DOHH2 (cell line): ENCODE data around the gene PLA1A.

ENCODE experiments used
- H3F3A ChIP-seq: fragments of 200-600 bp; sonication (generic), shearing (Covaris generic); 2 replicates; pipeline ENCODE4 v1.6.0; 2016; ENCODE audit warnings: antibody characterized with exemption, mild to moderate bottlenecking; ENCODE audit not compliant: control insufficient read depth, insufficient read depth
- H3K27ac ChIP-seq: fragments of 200-600 bp; sonication (generic); 2 replicates; pipeline ENCODE4 v1.5.1; 2014; ENCODE audit warnings: low read depth, mild to moderate bottlenecking, low read length, moderate library complexity
- H3K27me3 ChIP-seq: fragments of 200-600 bp; sonication (generic); 2 replicates; pipeline ENCODE4 v1.6.1; 2014; ENCODE audit warnings: mild to moderate bottlenecking, low read length, mixed read lengths; ENCODE audit not compliant: control insufficient read depth
- H3K36me3 ChIP-seq: fragments of 200-600 bp; sonication (generic); 2 replicates; pipeline ENCODE4 v1.6.1; 2014; ENCODE audit warnings: mild to moderate bottlenecking, low read length, moderate library complexity, mixed read lengths; ENCODE audit not compliant: control insufficient read depth
- H3K4me1 ChIP-seq: fragments of 200-600 bp; sonication (generic); 2 replicates; pipeline ENCODE4 v1.6.1; 2014; ENCODE audit warnings: mild to moderate bottlenecking, low read length, mixed read lengths; ENCODE audit not compliant: control insufficient read depth
- H3K4me2 ChIP-seq: fragments of 200-600 bp; sonication (generic); 2 replicates; pipeline ENCODE4 v1.6.0; 2014; ENCODE audit warnings: mild to moderate bottlenecking, low read length, moderate library complexity
- H3K4me3 ChIP-seq: fragments of 200-600 bp; sonication (generic); 2 replicates; pipeline ENCODE4 v1.5.1; 2014; ENCODE audit warnings: mild to moderate bottlenecking, low read length, mixed read lengths
- H3K79me2 ChIP-seq: fragments of 200-600 bp; sonication (generic); 2 replicates; pipeline ENCODE4 v1.6.1; 2014; ENCODE audit warnings: mild to moderate bottlenecking, low read length, mixed read lengths; ENCODE audit not compliant: control insufficient read depth
- H3K9me2 ChIP-seq: fragments of 200-600 bp; sonication (generic); replicated peaks from 2 replicates; pipeline ENCODE4 v1.6.1; 2014; ENCODE audit warnings: mild to moderate bottlenecking, low read length, mixed read lengths; ENCODE audit not compliant: control insufficient read depth
- H3K9me3 ChIP-seq: fragments of 200-600 bp; sonication (generic); 2 replicates; pipeline ENCODE4 v1.6.1; 2014; ENCODE audit warnings: antibody characterized with exemption, low read length, mixed read lengths; ENCODE audit not compliant: control insufficient read depth, insufficient read depth
- H4K20me1 ChIP-seq: fragments of 200-600 bp; sonication (generic); 2 replicates; pipeline ENCODE4 v1.6.0; 2014; ENCODE audit warnings: low read depth, mild to moderate bottlenecking, antibody characterized with exemption, low read length, moderate library complexity; ENCODE audit not compliant: control insufficient read depth, insufficient read depth
- EZH2phosphoT487 ChIP-seq: fragments of 200-600 bp; sonication (generic); IDR thresholded peaks from 2 replicates; pipeline ENCODE4 v1.6.1; 2017; ENCODE audit warnings: borderline replicate concordance, mild to moderate bottlenecking, antibody characterized with exemption, low read length, moderate library complexity, mixed read lengths
- TF ChIP-seq, protein P1 (sequence below): fragments of 200-600 bp; sonication (generic); IDR thresholded peaks from one replicate; pipeline ENCODE4 v1.5.1; 2014; ENCODE audit warnings: antibody characterized with exemption, mild to moderate bottlenecking, low read depth, low read length; ENCODE audit not compliant: poor library complexity, severe bottlenecking

The PLA1A gene

DNA sequence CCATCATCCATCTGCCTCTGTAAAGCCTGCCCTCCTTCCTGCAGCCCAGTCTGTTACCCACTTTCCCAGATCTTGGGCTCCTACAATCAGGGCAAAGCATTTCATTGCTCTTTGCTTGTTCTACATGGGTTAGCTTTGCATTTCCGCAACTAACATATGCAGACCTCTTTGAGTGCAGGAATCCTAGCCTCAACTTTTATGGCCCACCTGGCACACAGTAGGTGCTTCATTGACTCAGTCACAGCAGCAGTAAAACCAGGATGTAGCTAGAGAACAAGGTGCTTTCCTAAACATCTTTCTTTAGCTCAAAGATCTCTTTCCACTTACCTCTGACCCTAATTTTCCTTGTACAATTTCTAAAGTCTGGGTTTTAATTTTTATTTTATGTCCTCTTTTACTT, 41.8 kb upstream of the PLA1A start:
- H3K27me3 ChIP-seq = no peaks in the 10 kb centered on the region
- H3K9me2 ChIP-seq = no peaks in the 10 kb centered on the region
- no peak overlapping the region for H3K27ac ChIP-seq
- H3K4me3 ChIP-seq = peak overlapping the region; percentile 21
- peak overlapping the region; percentile 76 for H3K4me2 ChIP-seq
- H3F3A ChIP-seq = no peaks in the 10 kb centered on the region
- H3K9me3 ChIP-seq = no peaks in the 10 kb centered on the region
- H3K36me3 ChIP-seq = peaks cover 31% of the 10 kb centered on the region
- peaks cover 12% of the 10 kb centered on the region for H3K79me2 ChIP-seq
- TF ChIP-seq EZH2phosphoT487 = no peak
- TF ChIP-seq, protein P1, sequence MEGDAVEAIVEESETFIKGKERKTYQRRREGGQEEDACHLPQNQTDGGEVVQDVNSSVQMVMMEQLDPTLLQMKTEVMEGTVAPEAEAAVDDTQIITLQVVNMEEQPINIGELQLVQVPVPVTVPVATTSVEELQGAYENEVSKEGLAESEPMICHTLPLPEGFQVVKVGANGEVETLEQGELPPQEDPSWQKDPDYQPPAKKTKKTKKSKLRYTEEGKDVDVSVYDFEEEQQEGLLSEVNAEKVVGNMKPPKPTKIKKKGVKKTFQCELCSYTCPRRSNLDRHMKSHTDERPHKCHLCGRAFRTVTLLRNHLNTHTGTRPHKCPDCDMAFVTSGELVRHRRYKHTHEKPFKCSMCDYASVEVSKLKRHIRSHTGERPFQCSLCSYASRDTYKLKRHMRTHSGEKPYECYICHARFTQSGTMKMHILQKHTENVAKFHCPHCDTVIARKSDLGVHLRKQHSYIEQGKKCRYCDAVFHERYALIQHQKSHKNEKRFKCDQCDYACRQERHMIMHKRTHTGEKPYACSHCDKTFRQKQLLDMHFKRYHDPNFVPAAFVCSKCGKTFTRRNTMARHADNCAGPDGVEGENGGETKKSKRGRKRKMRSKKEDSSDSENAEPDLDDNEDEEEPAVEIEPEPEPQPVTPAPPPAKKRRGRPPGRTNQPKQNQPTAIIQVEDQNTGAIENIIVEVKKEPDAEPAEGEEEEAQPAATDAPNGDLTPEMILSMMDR = no peak
- H3K4me1 ChIP-seq = peaks cover 90% of the 10 kb centered on the region
- no peaks in the 10 kb centered on the region for H4K20me1 ChIP-seq

DNA sequence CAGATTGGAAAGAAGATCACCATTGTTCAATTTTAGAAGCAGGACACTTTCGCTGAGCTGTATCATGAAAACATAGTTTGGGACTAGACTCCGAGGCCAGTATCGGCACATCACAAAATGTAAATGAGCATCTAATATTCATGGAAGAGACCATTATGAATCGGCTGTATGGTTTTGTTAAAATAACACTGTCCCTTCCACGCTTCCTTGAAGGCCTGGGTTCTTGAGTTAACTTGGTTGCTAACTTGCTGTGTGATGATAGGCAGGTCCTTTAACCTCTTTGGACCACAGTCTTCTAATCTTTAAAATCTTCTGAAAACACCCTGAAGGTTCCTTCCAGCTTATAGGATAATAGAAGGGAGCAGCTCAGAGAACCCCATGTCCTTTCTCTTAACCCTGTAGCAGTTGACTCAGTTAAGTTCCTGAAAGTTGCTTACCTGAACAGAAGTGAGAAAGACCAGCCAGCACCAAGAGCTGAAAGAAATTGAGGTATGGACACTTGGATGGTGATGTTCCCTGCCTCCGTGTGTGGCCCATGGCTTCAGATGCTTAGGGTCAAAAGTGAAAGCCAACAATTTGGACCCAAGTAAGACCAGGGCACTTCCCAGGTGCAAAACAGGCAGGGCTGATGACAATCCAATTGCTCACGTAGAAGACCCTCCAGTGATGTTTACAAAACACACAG, 40.4 kb upstream of the PLA1A start:
- Histone ChIP-seq H3K27ac (no peak overlapping the region), H3K4me3 (peak overlapping the region; percentile 77), H3K4me2 (peak overlapping the region; percentile 76), H3K27me3 (no peaks in the 10 kb centered on the region), H3K9me2 (no peaks in the 10 kb centered on the region), H3F3A (no peaks in the 10 kb centered on the region), H3K36me3 (peaks cover 22% of the 10 kb centered on the region), H3K79me2 (peaks cover 12% of the 10 kb centered on the region), H3K4me1 (peaks cover 77% of the 10 kb centered on the region), H3K9me3 (no peaks in the 10 kb centered on the region), H4K20me1 (no peaks in the 10 kb centered on the region)
- TF ChIP-seq, protein P1 = no peak
- no peak for TF ChIP-seq EZH2phosphoT487

DNA sequence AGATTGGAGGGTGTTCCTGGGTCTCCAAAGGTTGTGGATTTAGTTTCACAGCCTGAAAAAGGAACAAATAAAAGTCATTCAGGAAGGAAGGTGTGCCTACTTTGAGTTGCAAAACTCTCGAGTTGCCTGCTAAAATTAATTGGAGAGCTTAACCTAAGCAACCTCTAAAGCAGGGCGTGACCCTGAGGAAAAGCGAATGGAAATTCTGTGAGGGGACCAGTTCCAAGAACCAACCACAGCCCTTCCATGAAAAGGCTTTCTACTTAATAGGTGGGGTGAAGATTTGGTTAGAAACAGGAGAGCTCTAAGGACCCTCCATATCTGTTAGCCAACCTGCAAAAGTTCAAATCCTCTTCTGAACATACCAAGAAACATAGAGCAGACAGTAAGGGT, 39.8 kb upstream of the PLA1A start:
- Histone ChIP-seq H3K4me2 (peak overlapping the region; percentile 76), H3K9me2 (no peaks in the 10 kb centered on the region), H3K4me3 (peak overlapping the region; percentile 77), H3F3A (no peaks in the 10 kb centered on the region), H3K27ac (no peak overlapping the region), H3K27me3 (no peaks in the 10 kb centered on the region), H4K20me1 (no peaks in the 10 kb centered on the region), H3K4me1 (peaks cover 77% of the 10 kb centered on the region), H3K36me3 (peaks cover 22% of the 10 kb centered on the region), H3K9me3 (no peaks in the 10 kb centered on the region), H3K79me2 (peaks cover 9% of the 10 kb centered on the region)
- TF ChIP-seq, protein P1 = no peak
- TF ChIP-seq EZH2phosphoT487 = no peak
